HepG2 (cell line): Measurements from ENCODE around the gene JAM2. TPM values are rescaled to one million over a fixed set of nuclear protein-coding genes. Genes with fewer than 3 reads are reported as not detected.

ENCODE experiments used
- ATAC-seq: fragments of 200-7000 bp; cut with Tn5 transposase; 3 replicates; pipeline ENCODE4 v1.9.1; 2020; ENCODE audit warnings: mild to moderate bottlenecking, moderate library complexity
- BruUV-seq: library from RNA; stranded (reverse); fragments of 400-500 nt; replicated peaks from 2 replicates; lab custom pipeline; 2021; lab: Mats Ljungman, UMichigan
- CTCF ChIA-PET: fragments of 300-600 bp; formaldehyde crosslinking; extraction: SDS; loops from one replicate; lab custom pipeline; 2021; ENCODE audit warnings: low total read pairs, inconsistent platforms, low intra/inter-chr PET ratio; lab: Yijun Ruan, JAX
- POLR2A ChIA-PET: fragments of 350-600 bp; sonication (Branson Sonifier 250); formaldehyde crosslinking; loops from one replicate; lab custom pipeline; 2020; ENCODE audit warnings: antibody characterized with exemption, inconsistent platforms; lab: Yijun Ruan, JAX
- DNase-seq: peaks from one replicate; pipeline ENCODE4 v3.0.0-alpha.2; 2015; ENCODE audit warnings: low spot score
- FAIRE-seq: peaks from 3 replicates; lab custom pipeline; 2011; peaks lifted over from hg19 to GRCh38; lab: Jason Lieb, UNC
- H2AFZ ChIP-seq: one replicate; pipeline ENCODE4 v1.6.1; 2011; ENCODE audit warnings: low read length, inconsistent platforms
- H3K27ac ChIP-seq: fragments of 300-600 bp; 3 replicates; pipeline ENCODE4 v1.8.0; 2011; ENCODE audit warnings: mixed run types, mild to moderate bottlenecking, mixed read lengths, low read length, inconsistent platforms; ENCODE audit not compliant: insufficient read depth; ENCODE audit errors: extremely low read length
- H3K27me3 ChIP-seq, 2 experiments: fragments of 200-600 bp in 1 of 2; 2 replicates in 1 of 2; 3 replicates in 1 of 2; pipeline versions ENCODE4 v1.6.0 to v1.8.0; 2011; ENCODE audit warnings: low read length in 2 of 2, mild to moderate bottlenecking in 2 of 2, moderate library complexity in 2 of 2, inconsistent platforms in 1 of 2; ENCODE audit not compliant: insufficient read depth in 2 of 2, control insufficient read depth in 1 of 2
- H3K36me3 ChIP-seq, 2 experiments: fragments of 200-600 bp in 1 of 2; replicated peaks in 1 of 2; 2 replicates in 1 of 2; 3 replicates in 1 of 2; pipeline versions ENCODE4 v1.5.1 to v1.8.0; 2011; ENCODE audit warnings: low read length in 2 of 2, inconsistent platforms in 1 of 2; ENCODE audit not compliant: insufficient read depth in 2 of 2, control insufficient read depth in 1 of 2
- H3K4me1 ChIP-seq: 2 replicates; pipeline ENCODE4 v1.5.1; 2012; ENCODE audit warnings: low read length, inconsistent platforms; ENCODE audit not compliant: insufficient read depth
- H3K4me2 ChIP-seq: 2 replicates; pipeline ENCODE4 v1.6.0; 2011; ENCODE audit warnings: low read depth, low read length, inconsistent platforms
- H3K4me3 ChIP-seq, 3 experiments: fragments of 200-600 bp in 1 of 3; sonication (generic), shearing (Covaris generic) in 1 of 3; replicated peaks in 1 of 3; 2 replicates each; pipeline ENCODE4 v1.5.1; 2011 to 2016; ENCODE audit warnings: low read length in 3 of 3, inconsistent platforms in 2 of 3, low read depth in 2 of 3, mild to moderate bottlenecking in 2 of 3, control low read depth in 1 of 3, mixed read lengths in 1 of 3; ENCODE audit not compliant: insufficient read depth in 1 of 3
- H3K79me2 ChIP-seq: one replicate; pipeline ENCODE4 v1.6.1; 2011; ENCODE audit warnings: low read length, inconsistent platforms; ENCODE audit not compliant: insufficient read depth
- H3K9ac ChIP-seq: 2 replicates; pipeline ENCODE4 v1.6.0; 2011; ENCODE audit warnings: mild to moderate bottlenecking, low read depth, low read length, inconsistent platforms; ENCODE audit not compliant: insufficient read depth
- H3K9me3 ChIP-seq: 2 replicates; pipeline ENCODE4 v1.5.1; 2012; ENCODE audit warnings: mild to moderate bottlenecking, low read length
- H4K20me1 ChIP-seq: 2 replicates; pipeline ENCODE4 v1.6.0; 2011; ENCODE audit warnings: inconsistent platforms, mild to moderate bottlenecking, low read length, moderate library complexity; ENCODE audit not compliant: insufficient read depth
- GATAD1 ChIP-seq: IDR thresholded peaks from 2 replicates; pipeline ENCODE4 v1.6.1; 2016; ENCODE audit warnings: missing genetic modification reagents, missing compliant biosample characterization
- HNRNPLL ChIP-seq: fragments of 200-400 bp; formaldehyde crosslinking; IDR thresholded peaks from 2 replicates; pipeline ENCODE4 v1.6.1; 2017; ENCODE audit warnings: mild to moderate bottlenecking, low read depth, low read length; ENCODE audit not compliant: poor library complexity, severe bottlenecking
- MTA3 ChIP-seq: sonication (generic); formaldehyde crosslinking; IDR thresholded peaks from 2 replicates; pipeline ENCODE4 v1.4.0; 2020; ENCODE audit warnings: missing genetic modification reagents
- NFATC3 ChIP-seq: sonication (generic); formaldehyde crosslinking; IDR thresholded peaks from 2 replicates; pipeline ENCODE4 v1.5.1; 2020; ENCODE audit warnings: mild to moderate bottlenecking, missing genetic modification reagents
- NFIB ChIP-seq: sonication (generic); formaldehyde crosslinking; IDR thresholded peaks from 2 replicates; pipeline ENCODE4 v1.9.0; 2021; ENCODE audit warnings: missing genetic modification reagents, mild to moderate bottlenecking, borderline replicate concordance
- ZNF143 ChIP-seq: sonication (generic); formaldehyde crosslinking; IDR thresholded peaks from 2 replicates; pipeline ENCODE4 v1.4.0; 2020; ENCODE audit warnings: missing genetic modification reagents
- ZNF3 ChIP-seq: IDR thresholded peaks from 2 replicates; pipeline ENCODE4 v1.7.0; 2017; ENCODE audit warnings: inconsistent platforms
- WGBS: methylation state at CpG from one replicate; pipeline ENCODE4 v1.1.6; 2017; ENCODE audit warnings: low lambda C conversion rate; 5-methylcytosine and 5-hydroxymethylcytosine counted together
- in situ Hi-C: cut with HindIII; loops from 2 replicates; pipeline ENCODE4 v1.10.0; 2017; ENCODE audit warnings: low pct_unique_long_range_greater_than_20kb; ENCODE audit not compliant: extremely low pct_ligation_motif_present
- intact Hi-C: fragments of 100-400 bp; cut with micrococcal nuclease; formaldehyde crosslinking; loops from one replicate; pipeline ENCODE4 v1.10.0; 2022; ENCODE audit not compliant: unreplicated experiment
- polyA plus RNA-seq, 8 experiments: library from polyadenylated mRNA; depleted of rRNA in 3 of 8; stranded (reverse) in 7 of 8; unstranded in 1 of 8; fragments of >200 nt; fragmentation: Illumina TruSeq in 4 of 8; extraction: Trizol in 4 of 8; gene quantifications; 2 replicates each; pipeline versions ENCODE4 v1.2.1 to v1.2.3, GENCODE V29; 2011 to 2016; ENCODE audit warnings: low read depth in 4 of 8, missing spikeins in 1 of 8, mixed read lengths in 1 of 8; ENCODE audit not compliant: insufficient read depth in 1 of 8
- total RNA-seq, 5 experiments: library from RNA; depleted of rRNA; stranded (reverse); fragments of >200 nt; fragmentation: Illumina TruSeq; extraction: Trizol; gene quantifications; 2 replicates each; pipeline ENCODE4 v1.2.3, GENCODE V29; 2016; ENCODE audit warnings: low read depth in 1 of 5
- TF ChIP-seq, protein P1 (sequence below): sonication (generic); formaldehyde crosslinking; IDR thresholded peaks from 2 replicates; pipeline ENCODE4 v1.8.0; 2023; ENCODE audit warnings: mild to moderate bottlenecking, missing genetic modification reagents
- TF ChIP-seq, protein P2 (sequence below): sonication (generic); formaldehyde crosslinking; IDR thresholded peaks from 2 replicates; pipeline ENCODE4 v1.8.0; 2022; ENCODE audit warnings: mild to moderate bottlenecking, missing genetic modification reagents; ENCODE audit not compliant: insufficient replicate concordance
- TF ChIP-seq, protein P3 (sequence below): sonication (generic); formaldehyde crosslinking; IDR thresholded peaks from 2 replicates; pipeline ENCODE4 v1.5.1; 2020; ENCODE audit warnings: mild to moderate bottlenecking, missing genetic modification reagents, borderline replicate concordance
- TF ChIP-seq, protein P4 (sequence below): sonication (generic); formaldehyde crosslinking; IDR thresholded peaks from 2 replicates; pipeline ENCODE4 v1.4.0; 2020; ENCODE audit warnings: missing genetic modification reagents, borderline replicate concordance

Gene JAM2
- total and polyA plus RNA-seq, 2 of the 13 experiments (the other 11 are each of a cell fraction or from before 2014, with no cell fraction given) = 0.07 TPM; not detected in 1

DNA sequence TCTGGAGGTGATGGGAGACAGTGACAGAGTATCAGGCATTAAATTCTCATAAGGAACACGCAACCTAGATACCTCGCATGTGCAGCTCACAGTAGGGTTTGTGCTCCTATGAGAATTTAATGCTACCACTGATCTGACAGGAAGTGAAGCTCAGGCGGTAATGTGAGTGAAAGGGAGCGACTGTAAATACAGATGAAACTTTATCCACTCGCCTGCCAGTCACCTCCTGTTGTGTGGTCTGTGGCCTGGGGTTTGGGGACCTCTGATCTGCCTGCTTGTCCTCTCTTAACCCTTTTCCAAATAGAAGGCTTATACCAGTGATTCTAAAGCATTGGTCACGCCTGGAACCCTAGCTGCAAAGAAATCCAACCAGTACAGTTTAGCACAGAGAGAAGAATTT, 111.0 kb downstream of the JAM2 start:
- Histone ChIP-seq H3K27ac (no peak overlapping the region), H3K4me1 (no peaks in the 10 kb centered on the region), H3K27me3 (no peaks in the 10 kb centered on the region), H3K9ac (no peak overlapping the region), H2AFZ (no peak overlapping the region), H4K20me1 (no peaks in the 10 kb centered on the region), H3K9me3 (no peaks in the 10 kb centered on the region), H3K4me3 (no peak overlapping the region), H3K36me3 (peaks cover 0 to 51% of the 10 kb centered on the region in 2 experiments; a peak in 3 of 5 replicates), H3K79me2 (no peaks in the 10 kb centered on the region), H3K4me2 (no peak overlapping the region)
- no peak for DNase-seq
- BruUV-seq = no TSS peak
- intact Hi-C loops = no loop called here
- no peak for FAIRE-seq
- TF ChIP-seq, protein P1, sequence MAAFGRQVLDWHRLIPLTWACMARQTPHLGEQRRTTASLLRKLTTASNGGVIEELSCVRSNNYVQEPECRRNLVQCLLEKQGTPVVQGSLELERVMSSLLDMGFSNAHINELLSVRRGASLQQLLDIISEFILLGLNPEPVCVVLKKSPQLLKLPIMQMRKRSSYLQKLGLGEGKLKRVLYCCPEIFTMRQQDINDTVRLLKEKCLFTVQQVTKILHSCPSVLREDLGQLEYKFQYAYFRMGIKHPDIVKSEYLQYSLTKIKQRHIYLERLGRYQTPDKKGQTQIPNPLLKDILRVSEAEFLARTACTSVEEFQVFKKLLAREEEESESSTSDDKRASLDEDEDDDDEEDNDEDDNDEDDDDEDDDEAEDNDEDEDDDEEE (CRISPR knock-in tag) = no peak
- TF ChIP-seq ZNF143 = no peak
- no peak for TF ChIP-seq GATAD1 (CRISPR knock-in tag)
- TF ChIP-seq, protein P2, sequence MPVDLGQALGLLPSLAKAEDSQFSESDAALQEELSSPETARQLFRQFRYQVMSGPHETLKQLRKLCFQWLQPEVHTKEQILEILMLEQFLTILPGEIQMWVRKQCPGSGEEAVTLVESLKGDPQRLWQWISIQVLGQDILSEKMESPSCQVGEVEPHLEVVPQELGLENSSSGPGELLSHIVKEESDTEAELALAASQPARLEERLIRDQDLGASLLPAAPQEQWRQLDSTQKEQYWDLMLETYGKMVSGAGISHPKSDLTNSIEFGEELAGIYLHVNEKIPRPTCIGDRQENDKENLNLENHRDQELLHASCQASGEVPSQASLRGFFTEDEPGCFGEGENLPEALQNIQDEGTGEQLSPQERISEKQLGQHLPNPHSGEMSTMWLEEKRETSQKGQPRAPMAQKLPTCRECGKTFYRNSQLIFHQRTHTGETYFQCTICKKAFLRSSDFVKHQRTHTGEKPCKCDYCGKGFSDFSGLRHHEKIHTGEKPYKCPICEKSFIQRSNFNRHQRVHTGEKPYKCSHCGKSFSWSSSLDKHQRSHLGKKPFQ (CRISPR knock-in tag) = no peak
- no peak for TF ChIP-seq ZNF3 (CRISPR knock-in tag)
- TF ChIP-seq, protein P3, sequence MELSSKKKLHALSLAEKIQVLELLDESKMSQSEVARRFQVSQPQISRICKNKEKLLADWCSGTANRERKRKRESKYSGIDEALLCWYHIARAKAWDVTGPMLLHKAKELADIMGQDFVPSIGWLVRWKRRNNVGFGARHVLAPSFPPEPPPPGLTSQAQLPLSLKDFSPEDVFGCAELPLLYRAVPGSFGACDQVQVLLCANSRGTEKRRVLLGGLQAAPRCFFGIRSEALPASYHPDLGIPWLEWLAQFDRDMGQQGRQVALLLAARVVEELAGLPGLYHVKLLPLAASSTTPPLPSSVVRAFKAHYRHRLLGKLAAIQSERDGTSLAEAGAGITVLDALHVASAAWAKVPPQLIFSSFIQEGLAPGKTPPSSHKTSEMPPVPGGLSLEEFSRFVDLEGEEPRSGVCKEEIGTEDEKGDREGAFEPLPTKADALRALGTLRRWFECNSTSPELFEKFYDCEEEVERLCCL (CRISPR knock-in tag) = no peak
- TF ChIP-seq, protein P4, sequence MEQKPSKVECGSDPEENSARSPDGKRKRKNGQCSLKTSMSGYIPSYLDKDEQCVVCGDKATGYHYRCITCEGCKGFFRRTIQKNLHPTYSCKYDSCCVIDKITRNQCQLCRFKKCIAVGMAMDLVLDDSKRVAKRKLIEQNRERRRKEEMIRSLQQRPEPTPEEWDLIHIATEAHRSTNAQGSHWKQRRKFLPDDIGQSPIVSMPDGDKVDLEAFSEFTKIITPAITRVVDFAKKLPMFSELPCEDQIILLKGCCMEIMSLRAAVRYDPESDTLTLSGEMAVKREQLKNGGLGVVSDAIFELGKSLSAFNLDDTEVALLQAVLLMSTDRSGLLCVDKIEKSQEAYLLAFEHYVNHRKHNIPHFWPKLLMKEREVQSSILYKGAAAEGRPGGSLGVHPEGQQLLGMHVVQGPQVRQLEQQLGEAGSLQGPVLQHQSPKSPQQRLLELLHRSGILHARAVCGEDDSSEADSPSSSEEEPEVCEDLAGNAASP (CRISPR knock-in tag) = no peak
- TF ChIP-seq MTA3 (CRISPR knock-in tag) = no peak
- TF ChIP-seq NFIB (CRISPR knock-in tag) = no peak
- TF ChIP-seq HNRNPLL = no peak
- no peak for TF ChIP-seq NFATC3
- POLR2A ChIA-PET = no interaction called here
- in situ Hi-C loops = no loop called here
- CTCF ChIA-PET = no interaction called here
- WGBS = 94% methylated on average over 6 of the region's 6 CpGs
- ATAC-seq = no peak
